CD4-positive, CD25-positive, alpha-beta regulatory T cell (primary cell): Measurements from ENCODE around the gene AMFR. TPM values are rescaled to one million over a fixed set of nuclear protein-coding genes. Genes with fewer than 3 reads are reported as not detected.

ENCODE experiments used
- ATAC-seq, 2 donors: fragments of 150-1000 bp; cut with Tn5 transposase; one replicate each; pipeline ENCODE4 v1.10.0; 2021; ENCODE audit warnings: low read depth in 2 of 2, moderate number of reproducible peaks in 2 of 2, moderate library complexity in 1 of 2
- DNase-seq, 3 donors: peaks; one replicate each; pipeline versions ENCODE4 v3.0.0 to v3.0.0-alpha.2; 2012 to 2022; ENCODE audit warnings: mixed read lengths in 1 of 3
- H3K27ac ChIP-seq: one replicate; pipeline ENCODE4 v1.7.0; 2013; ENCODE audit warnings: mild to moderate bottlenecking, low read length; ENCODE audit not compliant: insufficient read depth, poor library complexity, severe bottlenecking
- H3K27me3 ChIP-seq: one replicate; pipeline ENCODE4 v1.7.0; 2013; ENCODE audit warnings: low read length; ENCODE audit not compliant: control insufficient read depth, insufficient read depth
- H3K36me3 ChIP-seq: one replicate; pipeline ENCODE4 v1.7.0; 2013; ENCODE audit warnings: mild to moderate bottlenecking, low read length, moderate library complexity; ENCODE audit not compliant: control insufficient read depth, insufficient read depth
- H3K4me1 ChIP-seq: 2 replicates; pipeline ENCODE4 v1.7.0; 2013; ENCODE audit warnings: mild to moderate bottlenecking, low read length; ENCODE audit not compliant: insufficient read depth, control insufficient read depth, poor library complexity, severe bottlenecking
- H3K4me3 ChIP-seq: one replicate; pipeline ENCODE4 v1.7.0; 2013; ENCODE audit warnings: low read depth, mild to moderate bottlenecking, low read length, moderate library complexity
- H3K9me3 ChIP-seq, 2 experiments: 1 replicate in 1 of 2; 2 replicates in 1 of 2; pipeline ENCODE4 v1.7.0; 2013; ENCODE audit warnings: low read length in 2 of 2, mild to moderate bottlenecking in 1 of 2, moderate library complexity in 1 of 2; ENCODE audit not compliant: control insufficient read depth in 2 of 2
- H3K27ac Mint-ChIP-seq, 3 donors: one replicate each; pipeline ENCODE4 v1.8.0; 2020 to 2022; ENCODE audit warnings: mild to moderate bottlenecking in 3 of 3, mixed read lengths in 3 of 3, moderate library complexity in 2 of 3
- H3K27me3 Mint-ChIP-seq: one replicate; pipeline ENCODE4 v1.8.0; 2022; ENCODE audit warnings: mild to moderate bottlenecking, mixed read lengths
- H3K36me3 Mint-ChIP-seq: one replicate; pipeline ENCODE4 v1.8.0; 2020; ENCODE audit warnings: mixed read lengths
- H3K4me1 Mint-ChIP-seq, 4 donors: one replicate each; pipeline ENCODE4 v1.8.0; 2020 to 2022; ENCODE audit warnings: mixed read lengths in 4 of 4, mild to moderate bottlenecking in 1 of 4
- H3K4me3 Mint-ChIP-seq, 4 donors: one replicate each; pipeline ENCODE4 v1.8.0; 2020 to 2022; ENCODE audit warnings: mild to moderate bottlenecking in 4 of 4, mixed read lengths in 4 of 4, moderate library complexity in 3 of 4
- H3K9me3 Mint-ChIP-seq, 7 donors: one replicate each; pipeline ENCODE4 v1.8.0; 2020 to 2022; ENCODE audit warnings: mixed read lengths in 7 of 7, mild to moderate bottlenecking in 3 of 7, moderate library complexity in 2 of 7
- polyA plus RNA-seq, 4 donors: library from polyadenylated mRNA; unstranded; fragments of 300-500 nt; fragmentation: Illumina TruSeq; gene quantifications; one replicate each; pipeline ENCODE4 v1.2.3, GENCODE V29; 2021
- total RNA-seq: library from RNA; stranded (reverse); gene quantifications from one replicate; pipeline ENCODE4 v1.2.3, GENCODE V29; 2022

The AMFR gene
- total RNA-seq (77.3 TPM), polyA plus RNA-seq (10 to 100 TPM; 21.1 to 60.4 (median 44.0) TPM)

DNA sequence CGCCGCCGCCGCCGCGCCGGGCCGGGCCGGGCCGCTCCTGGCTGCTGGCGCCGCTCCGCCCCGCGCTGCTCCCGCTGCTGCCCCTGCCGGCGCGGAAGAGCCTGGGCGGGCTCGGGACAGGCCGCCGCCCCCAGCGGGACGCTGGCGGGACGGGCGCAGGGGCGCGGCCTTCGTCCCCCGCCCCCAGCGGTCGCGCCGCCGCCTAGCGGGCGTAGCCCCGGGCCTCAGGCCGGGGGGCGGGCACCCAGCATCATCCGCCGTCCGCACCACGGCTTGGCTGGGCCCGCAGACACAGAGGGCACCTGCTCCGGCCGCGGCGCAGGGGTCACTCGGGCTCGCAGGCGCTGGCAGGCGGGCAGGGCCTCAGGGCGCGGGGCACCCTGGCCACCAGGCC is at the start of gene AMFR:
AMFR (minus strand) TSS at position 107 of the 394 bp plus-strand sequence. CDS start 218 bp downstream, outside the sequence.
- Histone ChIP-seq H3K36me3 (peaks cover 3% of the 10 kb centered on the region), H3K4me3 (peak within 1 kb of the TSS; percentile 94), H3K27ac (peak within 1 kb of the TSS; percentile 68), H3K4me1 (peaks cover 29% of the 10 kb centered on the region), H3K9me3 (no peaks in the 10 kb centered on the region), H3K27me3 (no peaks in the 10 kb centered on the region)
- no peaks in the 10 kb centered on the region for H3K9me3 Mint-ChIP-seq
- peak within 1 kb of the TSS; percentile 83 to 95 (median 93) for H3K27ac Mint-ChIP-seq
- no peaks in the 10 kb centered on the region for H3K27me3 Mint-ChIP-seq
- H3K4me3 Mint-ChIP-seq, result peak within 1 kb of the TSS; percentile 90 to 97 (median 94)
- peak; percentile 94 to 95 for ATAC-seq
- DNase-seq, result peak; percentile 65 to 87 (median 75)
- peaks cover 1% of the 10 kb centered on the region for H3K36me3 Mint-ChIP-seq
- H3K4me1 Mint-ChIP-seq, result peaks cover 40 to 42% (median 41%) of the 10 kb centered on the region in 4 donors

DNA sequence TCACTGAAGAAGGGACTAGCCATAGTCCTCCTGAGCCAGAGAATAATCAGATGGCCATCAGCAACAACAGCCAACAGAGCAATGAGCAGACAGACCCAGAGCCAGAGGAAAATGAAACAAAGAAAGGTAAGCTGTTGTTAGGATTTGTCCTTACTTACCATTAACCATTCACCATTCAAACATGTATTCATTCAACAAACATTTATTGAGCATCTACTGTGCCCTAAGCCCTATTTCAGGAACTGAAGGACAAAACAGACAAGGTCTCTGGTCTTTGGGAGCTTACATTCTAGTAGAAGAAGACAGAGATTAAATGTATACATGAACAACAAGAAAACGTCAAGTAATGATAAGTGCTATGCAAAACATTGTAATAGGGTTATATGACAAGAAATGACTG is 45.3 kb upstream of the AMFR start:
- DNase-seq, result no peak
- peaks cover 93% of the 10 kb centered on the region for H3K36me3 ChIP-seq
- ATAC-seq, result no peak
- H3K27me3 ChIP-seq, result no peaks in the 10 kb centered on the region
- Mint-ChIP-seq H3K27ac (no peak overlapping the region), H3K4me1 (peaks cover 0 to 4% (median 0%) of the 10 kb centered on the region in 4 donors), H3K36me3 (peaks cover 46% of the 10 kb centered on the region), H3K4me3 (no peak overlapping the region), H3K27me3 (no peaks in the 10 kb centered on the region), H3K9me3 (no peaks in the 10 kb centered on the region)
- H3K4me3 ChIP-seq, result no peak overlapping the region
- H3K9me3 ChIP-seq, result no peaks in the 10 kb centered on the region
- H3K4me1 ChIP-seq, result no peaks in the 10 kb centered on the region
- H3K27ac ChIP-seq, result no peak overlapping the region

DNA sequence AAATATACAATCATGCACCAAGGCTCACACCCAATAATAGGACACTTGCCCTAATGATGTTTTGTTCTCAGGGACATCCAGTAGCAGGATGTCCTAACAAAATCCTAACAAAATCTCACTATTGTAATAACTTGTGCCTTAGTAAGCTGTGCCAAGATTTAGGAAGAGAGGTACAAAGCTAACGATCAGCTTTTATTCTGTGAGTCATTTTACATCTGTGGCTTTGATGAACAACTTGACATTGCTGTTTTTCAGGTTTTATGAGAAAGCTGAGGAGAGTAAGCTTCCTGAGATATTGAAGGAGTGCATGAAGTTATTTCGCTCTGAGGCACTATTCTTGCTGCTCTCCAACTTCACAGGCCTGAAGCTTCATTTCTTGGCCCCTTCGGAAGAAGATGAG is 44.9 kb upstream of the AMFR start:
- no peaks in the 10 kb centered on the region for H3K4me1 ChIP-seq
- Mint-ChIP-seq H3K36me3 (peaks cover 46% of the 10 kb centered on the region), H3K4me3 (no peak overlapping the region), H3K27me3 (no peaks in the 10 kb centered on the region), H3K4me1 (peaks cover 0 to 4% (median 0%) of the 10 kb centered on the region in 4 donors), H3K9me3 (no peaks in the 10 kb centered on the region), H3K27ac (no peak overlapping the region)
- H3K27me3 ChIP-seq, result no peaks in the 10 kb centered on the region
- ATAC-seq (no peak), DNase-seq (no peak)
- H3K9me3 ChIP-seq, result no peaks in the 10 kb centered on the region
- H3K36me3 ChIP-seq, result peaks cover 93% of the 10 kb centered on the region
- H3K27ac ChIP-seq, result no peak overlapping the region
- H3K4me3 ChIP-seq, result no peak overlapping the region

DNA sequence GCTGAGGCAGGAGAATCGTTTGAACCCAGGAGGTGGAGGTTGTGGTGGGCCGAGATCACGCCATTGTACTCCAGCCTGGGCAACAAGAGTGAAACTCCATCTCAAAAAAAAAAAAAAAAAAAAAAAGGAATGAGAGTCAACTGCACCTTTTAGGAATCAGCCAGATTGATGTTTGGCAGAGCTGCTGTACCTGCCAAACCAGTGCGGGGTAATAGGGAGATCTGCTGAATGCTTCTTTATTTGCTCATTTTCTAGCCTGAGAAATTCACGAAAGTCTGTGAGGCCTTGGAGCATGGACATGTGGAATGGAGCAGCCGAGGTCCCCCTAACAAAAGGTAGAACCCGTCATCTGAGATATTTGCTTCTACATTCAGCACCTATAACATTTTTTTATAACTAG is 44.4 kb upstream of the AMFR start:
- Histone ChIP-seq H3K27me3 (no peaks in the 10 kb centered on the region), H3K4me3 (no peak overlapping the region), H3K9me3 (no peaks in the 10 kb centered on the region), H3K4me1 (no peaks in the 10 kb centered on the region), H3K27ac (no peak overlapping the region), H3K36me3 (peaks cover 91% of the 10 kb centered on the region)
- Mint-ChIP-seq H3K4me1 (peaks cover 0 to 4% (median 0%) of the 10 kb centered on the region in 4 donors), H3K36me3 (peaks cover 42% of the 10 kb centered on the region), H3K4me3 (no peak overlapping the region), H3K27ac (no peak overlapping the region), H3K27me3 (no peaks in the 10 kb centered on the region), H3K9me3 (no peaks in the 10 kb centered on the region)
- DNase-seq, result no peak
- ATAC-seq, result no peak

DNA sequence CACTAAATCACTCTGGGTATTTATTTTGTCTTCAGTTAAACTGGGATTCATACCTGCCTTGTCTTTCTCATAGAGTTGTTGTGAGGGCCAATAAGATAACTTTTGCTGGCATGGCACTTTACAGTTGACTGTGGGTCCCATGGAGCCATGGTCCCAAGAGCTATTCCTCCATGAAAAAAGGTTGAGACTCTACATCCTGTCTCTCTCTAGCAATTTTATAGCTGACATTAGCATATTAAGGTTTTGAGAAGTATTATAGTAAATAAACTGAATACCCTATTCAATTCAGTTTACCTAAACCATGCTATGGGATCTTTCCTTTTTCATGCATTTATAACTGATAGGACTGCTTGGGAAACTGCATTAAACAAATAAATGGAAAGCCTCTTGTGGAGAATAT is 43.5 kb upstream of the AMFR start:
- Histone ChIP-seq H3K27me3 (no peaks in the 10 kb centered on the region), H3K4me1 (no peaks in the 10 kb centered on the region), H3K27ac (no peak overlapping the region), H3K36me3 (peaks cover 92% of the 10 kb centered on the region), H3K4me3 (no peak overlapping the region), H3K9me3 (no peaks in the 10 kb centered on the region)
- Mint-ChIP-seq H3K27ac (peak overlapping the region in 2 of 3 donors; percentile 29 to 44), H3K27me3 (no peaks in the 10 kb centered on the region), H3K9me3 (no peaks in the 10 kb centered on the region), H3K4me3 (no peak overlapping the region), H3K36me3 (peaks cover 49% of the 10 kb centered on the region), H3K4me1 (peaks cover 0 to 4% (median 0%) of the 10 kb centered on the region in 4 donors)
- ATAC-seq (no peak), DNase-seq (no peak)

DNA sequence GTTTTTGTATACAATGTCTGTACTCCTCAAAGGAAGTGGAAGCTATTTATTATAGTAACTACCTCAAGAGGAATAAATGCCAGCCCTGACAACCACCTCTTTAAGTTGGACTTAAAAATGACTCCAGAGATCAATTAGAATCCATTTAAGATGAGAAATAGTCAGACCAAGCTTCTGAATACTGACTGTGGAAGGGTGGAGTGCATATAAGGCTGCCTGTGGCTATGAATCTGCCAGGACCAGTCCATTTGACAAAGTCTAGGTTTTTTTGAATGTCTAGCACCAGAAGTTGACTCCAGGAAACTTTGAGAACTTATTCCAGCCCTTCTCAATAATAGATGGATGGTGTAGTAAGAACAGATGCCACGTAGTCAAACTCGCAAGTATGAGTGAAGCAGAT is 41.0 kb upstream of the AMFR start:
- Mint-ChIP-seq H3K27me3 (no peaks in the 10 kb centered on the region), H3K27ac (no peak overlapping the region), H3K36me3 (peaks cover 64% of the 10 kb centered on the region), H3K4me3 (no peak overlapping the region), H3K4me1 (peaks cover 0 to 6% (median 2%) of the 10 kb centered on the region in 4 donors), H3K9me3 (no peaks in the 10 kb centered on the region)
- Histone ChIP-seq H3K4me3 (no peak overlapping the region), H3K27me3 (no peaks in the 10 kb centered on the region), H3K4me1 (no peaks in the 10 kb centered on the region), H3K36me3 (peaks cover 86% of the 10 kb centered on the region), H3K27ac (no peak overlapping the region), H3K9me3 (no peaks in the 10 kb centered on the region)
- DNase-seq, result no peak
- ATAC-seq, result no peak

DNA sequence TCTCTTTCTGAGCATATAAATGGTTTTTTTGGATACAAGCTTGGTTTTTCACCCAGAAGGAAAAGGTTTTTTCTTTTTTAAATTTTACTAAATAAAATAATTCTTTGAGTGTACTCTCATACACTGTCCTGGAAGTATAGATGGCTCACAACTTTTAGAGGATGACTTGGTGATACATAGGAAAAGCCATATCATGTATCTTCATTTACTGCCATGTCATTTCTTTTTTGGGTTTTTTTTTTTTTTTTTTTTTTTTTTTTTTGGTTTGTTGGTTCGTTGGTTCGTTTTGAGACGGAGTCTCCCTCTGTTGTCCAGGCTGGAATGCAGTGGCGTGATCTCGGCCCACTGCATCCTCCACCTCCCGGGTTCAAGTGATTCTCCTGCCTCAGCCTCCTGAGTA is 37.8 kb upstream of the AMFR start:
- H3K4me3 Mint-ChIP-seq, result no peak overlapping the region
- H3K36me3 ChIP-seq, result peaks cover 86% of the 10 kb centered on the region
- H3K27ac Mint-ChIP-seq, result no peak overlapping the region
- H3K27me3 Mint-ChIP-seq, result no peaks in the 10 kb centered on the region
- DNase-seq (no peak), ATAC-seq (no peak)
- no peaks in the 10 kb centered on the region for H3K9me3 Mint-ChIP-seq
- H3K4me1 ChIP-seq, result no peaks in the 10 kb centered on the region
- H3K4me1 Mint-ChIP-seq, result peaks cover 0 to 14% (median 4%) of the 10 kb centered on the region in 4 donors
- no peaks in the 10 kb centered on the region for H3K9me3 ChIP-seq
- peaks cover 55% of the 10 kb centered on the region for H3K36me3 Mint-ChIP-seq
- no peak overlapping the region for H3K27ac ChIP-seq
- no peaks in the 10 kb centered on the region for H3K27me3 ChIP-seq
- no peak overlapping the region for H3K4me3 ChIP-seq

DNA sequence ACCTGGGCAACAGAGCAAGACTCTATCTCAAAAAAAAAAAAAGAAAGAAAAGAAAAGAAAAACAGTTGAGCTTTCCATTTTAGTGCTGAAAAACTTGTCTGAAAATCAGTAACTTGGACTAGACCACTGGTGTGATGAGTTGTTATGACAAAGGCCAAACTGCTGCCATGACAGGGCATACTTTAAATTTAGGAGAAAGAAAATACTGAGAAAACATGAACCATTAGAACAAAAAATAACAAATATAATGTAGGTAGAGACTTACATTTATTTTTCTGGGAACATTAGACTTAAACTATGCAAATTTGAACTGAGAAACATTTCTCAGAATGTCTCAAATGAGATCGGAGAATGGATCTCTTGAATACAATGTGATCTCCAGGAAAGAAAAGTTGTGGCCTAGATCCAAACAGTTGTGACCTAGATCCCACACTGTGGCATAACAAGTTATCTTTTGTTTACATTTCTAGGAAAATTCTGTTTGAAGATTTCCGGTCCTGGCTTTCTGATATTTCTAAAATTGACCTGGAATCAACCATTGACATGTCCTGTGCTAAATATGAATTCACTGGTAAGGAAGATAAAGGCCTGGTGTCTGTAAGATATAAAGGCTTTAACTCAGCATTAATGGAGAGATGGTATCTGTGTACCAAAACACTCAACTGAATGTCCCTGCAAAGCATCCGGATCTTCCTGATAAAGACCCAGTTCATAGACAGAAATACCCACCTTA is 36.9 kb upstream of the AMFR start:
- DNase-seq, result no peak
- Mint-ChIP-seq H3K27ac (peak overlapping the region in 1 of 3 donors; percentile 10), H3K4me1 (peaks cover 0 to 18% (median 8%) of the 10 kb centered on the region in 4 donors), H3K36me3 (peaks cover 61% of the 10 kb centered on the region), H3K27me3 (no peaks in the 10 kb centered on the region), H3K4me3 (no peak overlapping the region), H3K9me3 (no peaks in the 10 kb centered on the region)
- no peaks in the 10 kb centered on the region for H3K4me1 ChIP-seq
- no peaks in the 10 kb centered on the region for H3K27me3 ChIP-seq
- H3K27ac ChIP-seq, result no peak overlapping the region
- H3K4me3 ChIP-seq, result no peak overlapping the region
- no peak for ATAC-seq
- H3K36me3 ChIP-seq, result peaks cover 87% of the 10 kb centered on the region
- H3K9me3 ChIP-seq, result no peaks in the 10 kb centered on the region
